Endothelial cell of umbilical vein (primary cell): ENCODE results near the gene CDC42EP5. TPM values are rescaled to one million over a fixed set of nuclear protein-coding genes. Genes with fewer than 3 reads are reported as not detected.

Source experiments
- BruUV-seq: library from RNA; stranded (reverse); fragments of 400-500 nt; replicated peaks from 2 replicates; lab custom pipeline; 2021; lab: Mats Ljungman, UMichigan
- CTCF ChIA-PET: fragments of 300-600, 350-600 bp; sonication (Branson Sonifier 250); formaldehyde crosslinking; loops from one replicate; lab custom pipeline; 2021; ENCODE audit warnings: antibody characterized with exemption, inconsistent platforms; lab: Charles Lee
- POLR2A ChIA-PET: fragments of 300-600, 350-600 bp; sonication (Branson Sonifier 250); formaldehyde crosslinking; loops from one replicate; lab custom pipeline; 2021; ENCODE audit warnings: antibody characterized with exemption, inconsistent platforms; lab: Charles Lee
- DNase-seq: peaks from one replicate; pipeline ENCODE4 v3.0.0-alpha.2; 2011; ENCODE audit warnings: low read depth, low spot score
- FAIRE-seq: peaks from 2 replicates; lab custom pipeline; 2011; peaks lifted over from hg19 to GRCh38; lab: Jason Lieb, UNC
- H2AFZ ChIP-seq: 2 replicates; pipeline ENCODE4 v1.6.0; 2012; ENCODE audit warnings: low read depth, low read length, control low read depth, inconsistent platforms
- H3K27ac ChIP-seq: 2 replicates; pipeline ENCODE4 v1.5.1; 2011; ENCODE audit warnings: low read depth, mild to moderate bottlenecking, control low read depth, low read length, moderate library complexity; ENCODE audit not compliant: insufficient read depth
- H3K27me3 ChIP-seq, 2 experiments: 2 replicates each; pipeline versions ENCODE4 v1.6.0 to v1.6.1; 2011; ENCODE audit warnings: low read length in 2 of 2, mixed read lengths in 1 of 2; ENCODE audit not compliant: control insufficient read depth in 2 of 2, insufficient read depth in 2 of 2
- H3K36me3 ChIP-seq, 2 experiments: 2 replicates in 1 of 2; 3 replicates in 1 of 2; pipeline ENCODE4 v1.5.1; 2011; ENCODE audit warnings: low read length in 2 of 2, mild to moderate bottlenecking in 1 of 2, moderate library complexity in 1 of 2; ENCODE audit not compliant: control insufficient read depth in 2 of 2, insufficient read depth in 2 of 2; ENCODE audit errors: extremely low read depth in 1 of 2
- H3K4me1 ChIP-seq: 3 replicates; pipeline ENCODE4 v1.5.1; 2011; ENCODE audit warnings: mild to moderate bottlenecking, low read length; ENCODE audit not compliant: control insufficient read depth, insufficient read depth; ENCODE audit errors: extremely low read depth
- H3K4me2 ChIP-seq: 2 replicates; pipeline ENCODE4 v1.6.1; 2011; ENCODE audit warnings: low read length, control low read depth, mixed read lengths; ENCODE audit not compliant: insufficient read depth
- H3K4me3 ChIP-seq, 3 experiments: fragments of 200-600 bp in 1 of 3; sonication (generic), shearing (Covaris generic) in 1 of 3; replicated peaks in 1 of 3; 2 replicates each; pipeline ENCODE4 v1.5.1; 2011 to 2016; ENCODE audit warnings: control low read depth in 3 of 3, low read length in 3 of 3, mild to moderate bottlenecking in 2 of 3, inconsistent platforms in 1 of 3, low read depth in 1 of 3, moderate library complexity in 1 of 3; ENCODE audit not compliant: insufficient read depth in 1 of 3
- H3K79me2 ChIP-seq: 2 replicates; pipeline ENCODE4 v1.6.0; 2012; ENCODE audit warnings: low read length, inconsistent platforms; ENCODE audit not compliant: control insufficient read depth, insufficient read depth
- H3K9ac ChIP-seq: replicated peaks from 2 replicates; pipeline ENCODE3; 2011; ENCODE audit warnings: low read length, control low read depth; ENCODE audit not compliant: insufficient read depth; ENCODE audit errors: extremely low read depth
- H3K9me1 ChIP-seq: replicated peaks from 3 replicates; pipeline ENCODE4 v1.6.0; 2011; ENCODE audit warnings: mild to moderate bottlenecking, low read length; ENCODE audit not compliant: control insufficient read depth, insufficient read depth; ENCODE audit errors: extremely low read depth
- H3K9me3 ChIP-seq: replicated peaks from 2 replicates; pipeline ENCODE4 v1.5.1; 2012; ENCODE audit warnings: low read length, inconsistent platforms; ENCODE audit not compliant: control insufficient read depth, insufficient read depth
- H4K20me1 ChIP-seq: replicated peaks from 2 replicates; pipeline ENCODE3; 2011; ENCODE audit warnings: mild to moderate bottlenecking, low read length; ENCODE audit not compliant: control insufficient read depth, insufficient read depth; ENCODE audit errors: extremely low read depth
- CTCF ChIP-seq, 2 donors: IDR thresholded peaks; 1 replicate in 1 of 2; 2 replicates in 1 of 2; pipeline ENCODE4 v1.5.1; 2011; ENCODE audit warnings: low read length in 2 of 2, mild to moderate bottlenecking in 2 of 2, moderate library complexity in 2 of 2, control low read depth in 1 of 2, inconsistent platforms in 1 of 2, low read depth in 1 of 2; ENCODE audit not compliant: insufficient read depth in 1 of 2; ENCODE audit errors: extremely low read depth in 1 of 2
- EZH2 ChIP-seq: IDR thresholded peaks from 2 replicates; pipeline ENCODE4 v1.6.1; 2012; ENCODE audit warnings: borderline replicate concordance, low read depth, mild to moderate bottlenecking, moderate library complexity, low read length, inconsistent platforms; ENCODE audit not compliant: severe bottlenecking
- FOS ChIP-seq: IDR thresholded peaks from 2 replicates; pipeline ENCODE4 v1.6.1; 2011; ENCODE audit warnings: mild to moderate bottlenecking, low read length, moderate library complexity, borderline replicate concordance; ENCODE audit not compliant: insufficient read depth
- GATA2 ChIP-seq: IDR thresholded peaks from 2 replicates; pipeline ENCODE4 v1.7.0; 2011; ENCODE audit warnings: low read depth, mild to moderate bottlenecking, moderate library complexity, mixed read lengths, low read length; ENCODE audit not compliant: insufficient read length, insufficient read depth
- JUN ChIP-seq: IDR thresholded peaks from 2 replicates; pipeline ENCODE4 v1.6.1; 2011; ENCODE audit warnings: borderline replicate concordance, low read depth; ENCODE audit not compliant: insufficient read length, insufficient read depth
- MYC ChIP-seq: IDR thresholded peaks from one replicate; pipeline ENCODE4 v1.6.1; 2011; ENCODE audit warnings: mild to moderate bottlenecking, low read depth, low read length
- POLR2A ChIP-seq: IDR thresholded peaks from 2 replicates; pipeline ENCODE4 v1.6.1; 2012; ENCODE audit warnings: low read depth, mild to moderate bottlenecking, control low read depth, low read length
- POLR2AphosphoS5 ChIP-seq: IDR thresholded peaks from 2 replicates; pipeline ENCODE4 v1.6.1; 2012; ENCODE audit warnings: low read depth, mild to moderate bottlenecking, control low read depth, low read length, moderate library complexity; ENCODE audit not compliant: insufficient read depth
- dilution Hi-C: fragments of 300-500 bp; cut with MboI; formaldehyde crosslinking; loops from one replicate; pipeline ENCODE4 v1.15.0; 2019; ENCODE audit warnings: low sequenced_read_pairs; ENCODE audit not compliant: extremely low pct_ligation_motif_present
- intact Hi-C: fragments of 100-400 bp; cut with micrococcal nuclease; formaldehyde crosslinking; loops from one replicate; pipeline ENCODE4 v1.10.0; 2022
- polyA plus RNA-seq, 4 experiments: library from polyadenylated mRNA; depleted of rRNA in 3 of 4; stranded (reverse) in 3 of 4; unstranded in 1 of 4; fragments of >200 nt; gene quantifications; 2 replicates each; pipeline versions ENCODE4 v1.2.1 to v1.2.3, GENCODE V29; 2011 to 2012; ENCODE audit warnings: missing spikeins in 1 of 4
- total RNA-seq: library from RNA; stranded (reverse); gene quantifications from 2 replicates; pipeline ENCODE4 v1.2.3, GENCODE V29; 2021
- TF ChIP-seq, protein P1 (sequence below): IDR thresholded peaks from 2 replicates; pipeline ENCODE4 v1.6.1; 2011; ENCODE audit not compliant: insufficient read depth, insufficient read length

CDC42EP5 gene
- total and polyA plus RNA-seq, 2 donors (not counting 3 experiments of a cell fraction or from before 2014, with no cell fraction given), result 37.3 to 85.5 TPM

DNA sequence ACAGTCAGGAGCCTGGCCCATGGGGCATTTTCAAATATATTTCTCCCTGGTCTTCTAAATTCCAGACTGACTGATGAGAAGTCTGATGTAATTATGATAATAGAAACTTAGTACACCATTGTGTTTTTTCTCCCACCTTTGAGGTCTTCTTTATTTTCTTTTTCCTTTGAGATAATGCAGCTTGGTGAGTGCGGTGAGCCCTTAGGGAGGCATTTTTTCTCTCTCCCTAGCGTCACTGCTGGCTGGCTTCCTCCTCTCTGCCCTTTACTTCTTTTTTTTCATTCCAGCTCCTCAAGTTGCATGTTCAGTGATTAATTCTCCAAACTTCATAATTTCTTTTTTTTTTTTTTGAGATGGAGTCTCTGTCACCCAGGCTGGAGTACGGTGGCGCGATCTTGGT lies 12.8 kb upstream of the CDC42EP5 start:
- no peaks in the 10 kb centered on the region for H3K9me1 ChIP-seq
- no TSS peak for BruUV-seq
- H3K4me2 ChIP-seq, result no peak overlapping the region
- intact Hi-C loops (no loop called here), dilution Hi-C loops (no loop called here)
- CTCF ChIA-PET, result no interaction called here
- POLR2A ChIA-PET, result no interaction called here
- H3K4me3 ChIP-seq, result no peak overlapping the region
- no peak for DNase-seq
- H3K4me1 ChIP-seq, result no peaks in the 10 kb centered on the region
- TF ChIP-seq JUN, result no peak
- no peak for TF ChIP-seq EZH2
- no peak for TF ChIP-seq FOS
- TF ChIP-seq GATA2, result no peak
- TF ChIP-seq, protein P1, sequence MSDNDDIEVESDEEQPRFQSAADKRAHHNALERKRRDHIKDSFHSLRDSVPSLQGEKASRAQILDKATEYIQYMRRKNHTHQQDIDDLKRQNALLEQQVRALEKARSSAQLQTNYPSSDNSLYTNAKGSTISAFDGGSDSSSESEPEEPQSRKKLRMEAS, result no peak
- no peak for TF ChIP-seq POLR2A
- no peak for TF ChIP-seq CTCF (IDR thresholded peaks at IDR 0.05; ENCODE audit: extremely low read depth in 1 of 2, insufficient read depth in 1 of 2, low read depth in 1 of 2, low read length in 2 of 2)
- no peak for TF ChIP-seq POLR2AphosphoS5
- TF ChIP-seq MYC, result no peak
- no peak for FAIRE-seq
- no peak overlapping the region for H3K27ac ChIP-seq
- H3K9ac ChIP-seq, result no peak overlapping the region
- H3K27me3 ChIP-seq, result no peaks in the 10 kb centered on the region
- H3K36me3 ChIP-seq, result no peaks in the 10 kb centered on the region
- no peaks in the 10 kb centered on the region for H3K79me2 ChIP-seq
- H2AFZ ChIP-seq, result no peak overlapping the region
- H4K20me1 ChIP-seq, result no peaks in the 10 kb centered on the region
- H3K9me3 ChIP-seq, result no peaks in the 10 kb centered on the region
